WTC11 (cell line): Measurements from ENCODE around the gene VWA3B.
A peak's percentile ranks its signal among the peaks of the same experiment; 100 is the strongest.

ENCODE experiments used
- ATF1 ChIP-seq: sonication (generic); formaldehyde crosslinking; IDR thresholded peaks from 2 replicates; pipeline ENCODE4 v1.8.1; 2023; ENCODE audit warnings: mild to moderate bottlenecking, moderate library complexity, missing genetic modification reagents
- CBFB ChIP-seq: sonication (generic); formaldehyde crosslinking; IDR thresholded peaks from 2 replicates; pipeline ENCODE4 v1.8.1; 2022; ENCODE audit warnings: mild to moderate bottlenecking, low read depth, missing genetic modification reagents
- FOXK1 ChIP-seq: sonication (generic); formaldehyde crosslinking; IDR thresholded peaks from 2 replicates; pipeline ENCODE4 v1.8.0; 2022; ENCODE audit warnings: mild to moderate bottlenecking, moderate library complexity, missing genetic modification reagents
- GTF2I ChIP-seq: fragments of 250-450 bp; sonication (Bioruptor Pico); conservative IDR thresholded peaks from 2 replicates; pipeline ENCODE4 v1.4.0; 2021; ENCODE audit warnings: mild to moderate bottlenecking
- JUN ChIP-seq: sonication (generic); formaldehyde crosslinking; IDR thresholded peaks from 2 replicates; pipeline ENCODE4 v1.8.0; 2023; ENCODE audit warnings: mild to moderate bottlenecking, missing genetic modification reagents
- KAT7 ChIP-seq: sonication (generic); formaldehyde crosslinking; IDR thresholded peaks from 2 replicates; pipeline ENCODE4 v1.8.1; 2023; ENCODE audit warnings: missing genetic modification reagents, mild to moderate bottlenecking, borderline replicate concordance
- TCF7 ChIP-seq: sonication (generic); formaldehyde crosslinking; IDR thresholded peaks from 2 replicates; pipeline ENCODE4 v1.8.0; 2022; ENCODE audit warnings: mild to moderate bottlenecking, low read depth, missing genetic modification reagents, moderate library complexity
- ZNF317 ChIP-seq: sonication (generic); formaldehyde crosslinking; IDR thresholded peaks from 2 replicates; pipeline ENCODE4 v1.8.1; 2023; ENCODE audit warnings: low read depth, mild to moderate bottlenecking, moderate library complexity, missing genetic modification reagents, borderline replicate concordance
- TF ChIP-seq, protein P1 (sequence below): fragments of 200-600 bp; IDR thresholded peaks from 2 replicates; pipeline ENCODE4 v1.8.0; 2022; ENCODE audit warnings: antibody characterized with exemption
- TF ChIP-seq, protein P2 (sequence below): sonication (generic); formaldehyde crosslinking; IDR thresholded peaks from 2 replicates; pipeline ENCODE4 v1.8.0; 2022; ENCODE audit warnings: mild to moderate bottlenecking, missing genetic modification reagents
- TF ChIP-seq, protein P3 (sequence below): sonication (generic); formaldehyde crosslinking; conservative IDR thresholded peaks from 2 replicates; pipeline ENCODE4 v1.8.1; 2022; ENCODE audit warnings: mild to moderate bottlenecking, missing genetic modification reagents
- TF ChIP-seq, protein P4 (sequence below): sonication (generic); formaldehyde crosslinking; IDR thresholded peaks from 2 replicates; pipeline ENCODE4 v1.8.1; 2023; ENCODE audit warnings: mild to moderate bottlenecking, missing genetic modification reagents, moderate library complexity

DNA sequence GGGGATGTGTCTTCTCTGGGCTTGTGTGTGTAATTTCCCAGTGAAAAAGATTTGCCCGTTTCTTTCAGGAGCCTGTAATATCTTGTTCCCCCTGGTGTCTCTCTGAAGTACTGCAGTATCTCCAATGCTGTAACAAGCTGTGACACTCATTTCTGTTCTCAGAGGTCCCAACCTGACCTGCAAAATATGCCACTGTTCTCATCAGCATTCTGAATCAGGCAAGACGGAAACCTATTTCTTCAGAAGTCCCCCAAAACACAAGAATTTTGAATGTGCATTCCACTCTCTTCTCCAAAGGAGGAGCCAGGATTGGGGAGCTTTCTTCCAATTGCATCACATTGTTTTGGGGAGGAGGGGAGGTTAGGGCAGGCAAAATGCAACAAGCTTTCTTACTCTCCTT lies 182.3 kb downstream of the VWA3B start:
- TF ChIP-seq ZNF317 (CRISPR knock-in tag) (no peak), FOXK1 (no peak), ATF1 (no peak), TCF7 (CRISPR knock-in tag) (no peak), JUN (no peak), GTF2I (CRISPR knock-in tag) (no peak), CBFB (CRISPR knock-in tag) (no peak), KAT7 (CRISPR knock-in tag) (no peak)
- TF ChIP-seq, protein P1, sequence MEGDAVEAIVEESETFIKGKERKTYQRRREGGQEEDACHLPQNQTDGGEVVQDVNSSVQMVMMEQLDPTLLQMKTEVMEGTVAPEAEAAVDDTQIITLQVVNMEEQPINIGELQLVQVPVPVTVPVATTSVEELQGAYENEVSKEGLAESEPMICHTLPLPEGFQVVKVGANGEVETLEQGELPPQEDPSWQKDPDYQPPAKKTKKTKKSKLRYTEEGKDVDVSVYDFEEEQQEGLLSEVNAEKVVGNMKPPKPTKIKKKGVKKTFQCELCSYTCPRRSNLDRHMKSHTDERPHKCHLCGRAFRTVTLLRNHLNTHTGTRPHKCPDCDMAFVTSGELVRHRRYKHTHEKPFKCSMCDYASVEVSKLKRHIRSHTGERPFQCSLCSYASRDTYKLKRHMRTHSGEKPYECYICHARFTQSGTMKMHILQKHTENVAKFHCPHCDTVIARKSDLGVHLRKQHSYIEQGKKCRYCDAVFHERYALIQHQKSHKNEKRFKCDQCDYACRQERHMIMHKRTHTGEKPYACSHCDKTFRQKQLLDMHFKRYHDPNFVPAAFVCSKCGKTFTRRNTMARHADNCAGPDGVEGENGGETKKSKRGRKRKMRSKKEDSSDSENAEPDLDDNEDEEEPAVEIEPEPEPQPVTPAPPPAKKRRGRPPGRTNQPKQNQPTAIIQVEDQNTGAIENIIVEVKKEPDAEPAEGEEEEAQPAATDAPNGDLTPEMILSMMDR, result peak; percentile 62
- TF ChIP-seq, protein P2, sequence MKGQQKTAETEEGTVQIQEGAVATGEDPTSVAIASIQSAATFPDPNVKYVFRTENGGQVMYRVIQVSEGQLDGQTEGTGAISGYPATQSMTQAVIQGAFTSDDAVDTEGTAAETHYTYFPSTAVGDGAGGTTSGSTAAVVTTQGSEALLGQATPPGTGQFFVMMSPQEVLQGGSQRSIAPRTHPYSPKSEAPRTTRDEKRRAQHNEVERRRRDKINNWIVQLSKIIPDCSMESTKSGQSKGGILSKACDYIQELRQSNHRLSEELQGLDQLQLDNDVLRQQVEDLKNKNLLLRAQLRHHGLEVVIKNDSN, result no peak
- TF ChIP-seq, protein P3, sequence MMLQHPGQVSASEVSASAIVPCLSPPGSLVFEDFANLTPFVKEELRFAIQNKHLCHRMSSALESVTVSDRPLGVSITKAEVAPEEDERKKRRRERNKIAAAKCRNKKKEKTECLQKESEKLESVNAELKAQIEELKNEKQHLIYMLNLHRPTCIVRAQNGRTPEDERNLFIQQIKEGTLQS (CRISPR knock-in tag), result no peak
- TF ChIP-seq, protein P4, sequence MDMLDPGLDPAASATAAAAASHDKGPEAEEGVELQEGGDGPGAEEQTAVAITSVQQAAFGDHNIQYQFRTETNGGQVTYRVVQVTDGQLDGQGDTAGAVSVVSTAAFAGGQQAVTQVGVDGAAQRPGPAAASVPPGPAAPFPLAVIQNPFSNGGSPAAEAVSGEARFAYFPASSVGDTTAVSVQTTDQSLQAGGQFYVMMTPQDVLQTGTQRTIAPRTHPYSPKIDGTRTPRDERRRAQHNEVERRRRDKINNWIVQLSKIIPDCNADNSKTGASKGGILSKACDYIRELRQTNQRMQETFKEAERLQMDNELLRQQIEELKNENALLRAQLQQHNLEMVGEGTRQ (CRISPR knock-in tag), result no peak
